Measurements from ENCODE around the gene NAPG. TPM values are rescaled to one million over a fixed set of nuclear protein-coding genes. Genes with fewer than 3 reads are reported as not detected.

Gene NAPG
- total and polyA plus RNA-seq, 10 of the 15 experiments (the other 5 are each of a cell fraction or from before 2014, with no cell fraction given), result 20.5 to 34.8 (median 24.0) TPM

DNA sequence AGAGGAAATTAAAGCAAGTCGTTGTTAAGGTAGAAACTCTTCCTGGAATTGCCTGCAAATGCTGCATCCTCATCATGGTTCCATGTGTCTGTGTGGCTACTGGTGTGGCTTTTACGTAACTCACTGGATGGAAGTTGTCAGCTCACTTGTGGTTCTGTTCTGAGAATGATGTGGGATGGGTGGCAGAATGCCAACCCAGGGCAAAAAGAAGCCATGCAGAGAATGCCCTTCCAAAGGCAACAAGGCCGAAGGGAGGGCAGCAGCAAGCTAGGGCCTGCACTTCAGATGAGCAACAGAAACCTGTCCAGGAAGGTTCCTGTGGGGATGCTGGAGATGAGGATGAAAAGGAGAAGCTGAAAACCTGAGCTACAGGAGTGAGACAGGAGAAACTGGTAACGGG, 10.4 kb upstream of the NAPG start:
- Histone ChIP-seq H3K36me3 (ENCODE audit: control insufficient read depth in 2 of 2, insufficient read depth in 2 of 2, low read length in 1 of 2) (no peaks in the 10 kb centered on the region), H3K4me1 (ENCODE audit: control insufficient read depth, insufficient read depth, low read length) (no peaks in the 10 kb centered on the region), H3K27ac (ENCODE audit: control insufficient read depth, insufficient read depth) (no peak overlapping the region), H3K9me3 (replicated peaks; ENCODE audit: control insufficient read depth, insufficient read depth, low read length) (no peaks in the 10 kb centered on the region), H4K20me1 (ENCODE audit: control insufficient read depth, insufficient read depth) (no peaks in the 10 kb centered on the region), H3K27me3 (replicated peaks in 1 of 2; ENCODE audit: control insufficient read depth in 2 of 2, insufficient read depth in 2 of 2, low read length in 1 of 2) (peaks cover 3 to 5% of the 10 kb centered on the region in 2 experiments; a peak in 1 of 4 replicates), H3K9ac (ENCODE audit: control insufficient read depth, insufficient read depth, low read length) (no peak overlapping the region), H2AFZ (ENCODE audit: control insufficient read depth, low read depth, low read length) (no peak overlapping the region), H3K79me2 (ENCODE audit: control insufficient read depth, insufficient read depth, low read length) (no peaks in the 10 kb centered on the region), H3K4me3 (no peak overlapping the region), H3K4me2 (ENCODE audit: control insufficient read depth, insufficient read depth) (no peak overlapping the region)
- POLR2A ChIA-PET, result no interaction called here
- SMC1A ChIA-PET (ENCODE audit: uncharacterized antibody, unreplicated experiment), result interaction anchor here (1.1 to 1.3 kb wide), 2 partner anchors 531 to 544 kb away, joined by 3 read pairs; no protein-coding TSS in a partner anchor
- WGBS (ENCODE audit: insufficient coverage, insufficient replicate concordance, low lambda C conversion rate, missing lambda C conversion rate), result 33% methylated on average over 4 of the region's 4 CpGs
- no peak for ATAC-seq
- CTCF ChIA-PET, result interaction anchor here (0.9 to 1.3 kb wide), 4 partner anchors 33 to 543 kb away, joined by 3 to 5 read pairs (median 3); no protein-coding TSS in a partner anchor
- FAIRE-seq, result no peak
- intact Hi-C loops (cut with micrococcal nuclease; ENCODE audit: unreplicated experiment) (no loop called here), in situ Hi-C loops (cut with MboI) (loop anchor here (5.0 kb wide), 1 partner anchor 48 kb away; no protein-coding TSS in a partner anchor)
- RAD21 ChIA-PET (ENCODE audit: unreplicated experiment), result interaction anchor here (0.9 kb wide), 1 partner anchor 543 kb away, joined by 5 read pairs; no protein-coding TSS in a partner anchor
- DNase-seq (ENCODE audit: low read depth, low spot score), result no peak
- no TSS peak for BruUV-seq (replicated peaks)
- TF ChIP-seq NR2C2 (IDR thresholded peaks at IDR 0.05; ENCODE audit: borderline replicate concordance, control insufficient read depth, insufficient read length, low read depth) (no peak), TAF1 (IDR thresholded peaks at IDR 0.05; ENCODE audit: borderline replicate concordance, low read depth, low read length) (no peak), TCF12 (IDR thresholded peaks at IDR 0.05; ENCODE audit: low read depth, low read length) (no peak), SIX5 (IDR thresholded peaks at IDR 0.05; ENCODE audit: low read depth, low read length, severe bottlenecking) (no peak), FOXM1 (IDR thresholded peaks at IDR 0.05; ENCODE audit: low read depth, low read length) (no peak), HCFC1 (IDR thresholded peaks at IDR 0.05; ENCODE audit: low read length) (no peak), PAX5 (IDR thresholded peaks at IDR 0.05; ENCODE audit: borderline replicate concordance, low read depth, low read length) (no peak), WRNIP1 (IDR thresholded peaks at IDR 0.05; ENCODE audit: borderline replicate concordance, low read depth, low read length) (no peak), SP1 (IDR thresholded peaks at IDR 0.05; ENCODE audit: low read depth, low read length) (no peak), BCL11A (IDR thresholded peaks at IDR 0.05; ENCODE audit: low read depth, low read length) (no peak), NBN (IDR thresholded peaks at IDR 0.05) (no peak), RFX5 (IDR thresholded peaks at IDR 0.05; ENCODE audit: low read depth, low read length) (no peak), EED (IDR thresholded peaks at IDR 0.05; ENCODE audit: low read depth) (no peak), CBX5 (IDR thresholded peaks at IDR 0.05; ENCODE audit: low read depth) (no peak)
- TF ChIP-seq, protein P1, sequence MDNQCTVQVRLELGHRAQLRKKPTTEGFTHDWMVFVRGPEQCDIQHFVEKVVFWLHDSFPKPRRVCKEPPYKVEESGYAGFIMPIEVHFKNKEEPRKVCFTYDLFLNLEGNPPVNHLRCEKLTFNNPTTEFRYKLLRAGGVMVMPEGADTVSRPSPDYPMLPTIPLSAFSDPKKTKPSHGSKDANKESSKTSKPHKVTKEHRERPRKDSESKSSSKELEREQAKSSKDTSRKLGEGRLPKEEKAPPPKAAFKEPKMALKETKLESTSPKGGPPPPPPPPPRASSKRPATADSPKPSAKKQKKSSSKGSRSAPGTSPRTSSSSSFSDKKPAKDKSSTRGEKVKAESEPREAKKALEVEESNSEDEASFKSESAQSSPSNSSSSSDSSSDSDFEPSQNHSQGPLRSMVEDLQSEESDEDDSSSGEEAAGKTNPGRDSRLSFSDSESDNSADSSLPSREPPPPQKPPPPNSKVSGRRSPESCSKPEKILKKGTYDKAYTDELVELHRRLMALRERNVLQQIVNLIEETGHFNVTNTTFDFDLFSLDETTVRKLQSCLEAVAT (IDR thresholded peaks at IDR 0.05), result no peak
- TF ChIP-seq, protein P2, sequence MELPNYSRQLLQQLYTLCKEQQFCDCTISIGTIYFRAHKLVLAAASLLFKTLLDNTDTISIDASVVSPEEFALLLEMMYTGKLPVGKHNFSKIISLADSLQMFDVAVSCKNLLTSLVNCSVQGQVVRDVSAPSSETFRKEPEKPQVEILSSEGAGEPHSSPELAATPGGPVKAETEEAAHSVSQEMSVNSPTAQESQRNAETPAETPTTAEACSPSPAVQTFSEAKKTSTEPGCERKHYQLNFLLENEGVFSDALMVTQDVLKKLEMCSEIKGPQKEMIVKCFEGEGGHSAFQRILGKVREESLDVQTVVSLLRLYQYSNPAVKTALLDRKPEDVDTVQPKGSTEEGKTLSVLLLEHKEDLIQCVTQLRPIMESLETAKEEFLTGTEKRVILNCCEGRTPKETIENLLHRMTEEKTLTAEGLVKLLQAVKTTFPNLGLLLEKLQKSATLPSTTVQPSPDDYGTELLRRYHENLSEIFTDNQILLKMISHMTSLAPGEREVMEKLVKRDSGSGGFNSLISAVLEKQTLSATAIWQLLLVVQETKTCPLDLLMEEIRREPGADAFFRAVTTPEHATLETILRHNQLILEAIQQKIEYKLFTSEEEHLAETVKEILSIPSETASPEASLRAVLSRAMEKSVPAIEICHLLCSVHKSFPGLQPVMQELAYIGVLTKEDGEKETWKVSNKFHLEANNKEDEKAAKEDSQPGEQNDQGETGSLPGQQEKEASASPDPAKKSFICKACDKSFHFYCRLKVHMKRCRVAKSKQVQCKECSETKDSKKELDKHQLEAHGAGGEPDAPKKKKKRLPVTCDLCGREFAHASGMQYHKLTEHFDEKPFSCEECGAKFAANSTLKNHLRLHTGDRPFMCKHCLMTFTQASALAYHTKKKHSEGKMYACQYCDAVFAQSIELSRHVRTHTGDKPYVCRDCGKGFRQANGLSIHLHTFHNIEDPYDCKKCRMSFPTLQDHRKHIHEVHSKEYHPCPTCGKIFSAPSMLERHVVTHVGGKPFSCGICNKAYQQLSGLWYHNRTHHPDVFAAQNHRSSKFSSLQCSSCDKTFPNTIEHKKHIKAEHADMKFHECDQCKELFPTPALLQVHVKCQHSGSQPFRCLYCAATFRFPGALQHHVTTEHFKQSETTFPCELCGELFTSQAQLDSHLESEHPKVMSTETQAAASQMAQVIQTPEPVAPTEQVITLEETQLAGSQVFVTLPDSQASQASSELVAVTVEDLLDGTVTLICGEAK (IDR thresholded peaks at IDR 0.05; ENCODE audit: borderline replicate concordance), result no peak
- TF ChIP-seq, protein P3, sequence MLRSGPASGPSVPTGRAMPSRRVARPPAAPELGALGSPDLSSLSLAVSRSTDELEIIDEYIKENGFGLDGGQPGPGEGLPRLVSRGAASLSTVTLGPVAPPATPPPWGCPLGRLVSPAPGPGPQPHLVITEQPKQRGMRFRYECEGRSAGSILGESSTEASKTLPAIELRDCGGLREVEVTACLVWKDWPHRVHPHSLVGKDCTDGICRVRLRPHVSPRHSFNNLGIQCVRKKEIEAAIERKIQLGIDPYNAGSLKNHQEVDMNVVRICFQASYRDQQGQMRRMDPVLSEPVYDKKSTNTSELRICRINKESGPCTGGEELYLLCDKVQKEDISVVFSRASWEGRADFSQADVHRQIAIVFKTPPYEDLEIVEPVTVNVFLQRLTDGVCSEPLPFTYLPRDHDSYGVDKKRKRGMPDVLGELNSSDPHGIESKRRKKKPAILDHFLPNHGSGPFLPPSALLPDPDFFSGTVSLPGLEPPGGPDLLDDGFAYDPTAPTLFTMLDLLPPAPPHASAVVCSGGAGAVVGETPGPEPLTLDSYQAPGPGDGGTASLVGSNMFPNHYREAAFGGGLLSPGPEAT (IDR thresholded peaks at IDR 0.05; ENCODE audit: low read depth), result no peak

Measured in GM12878 (cell line).